Liver (tissue), 9 donors: ENCODE data around the gene OR7A17. TPM values are rescaled to one million over a fixed set of nuclear protein-coding genes. Genes with fewer than 3 reads are reported as not detected.

Experiments
- DNase-seq: peaks from one replicate; pipeline ENCODE4 v3.0.0-alpha.2; 2017; ENCODE audit warnings: low spot score
- H3K27ac ChIP-seq, 2 donors: one replicate each; pipeline ENCODE4 v1.7.0; 2013; ENCODE audit warnings: inconsistent platforms in 2 of 2, low read length in 2 of 2, control low read depth in 1 of 2, low read depth in 1 of 2, mild to moderate bottlenecking in 1 of 2
- H3K27me3 ChIP-seq, 4 donors: one replicate each; pipeline versions ENCODE4 v1.6.1 to v1.7.0; 2013; ENCODE audit warnings: low read length in 3 of 4, inconsistent platforms in 1 of 4, mild to moderate bottlenecking in 1 of 4, moderate library complexity in 1 of 4; ENCODE audit not compliant: control insufficient read depth in 4 of 4, insufficient read depth in 4 of 4
- H3K36me3 ChIP-seq, 4 donors: one replicate each; pipeline versions ENCODE4 v1.6.1 to v1.7.0; 2013; ENCODE audit warnings: low read length in 3 of 4, mild to moderate bottlenecking in 3 of 4, low read depth in 1 of 4, moderate library complexity in 1 of 4; ENCODE audit not compliant: control insufficient read depth in 4 of 4, insufficient read depth in 3 of 4
- H3K4me1 ChIP-seq, 4 donors: one replicate each; pipeline versions ENCODE4 v1.6.1 to v1.7.0; 2013; ENCODE audit warnings: low read length in 3 of 4, mild to moderate bottlenecking in 3 of 4, moderate library complexity in 1 of 4; ENCODE audit not compliant: control insufficient read depth in 4 of 4, insufficient read depth in 4 of 4
- H3K4me3 ChIP-seq, 3 donors: one replicate each; pipeline versions ENCODE4 v1.6.1 to v1.7.0; 2013; ENCODE audit warnings: low read length in 3 of 3, control low read depth in 1 of 3, low read depth in 1 of 3, mild to moderate bottlenecking in 1 of 3
- H3K9ac ChIP-seq, 2 donors: one replicate each; pipeline ENCODE4 v1.7.0; 2013; ENCODE audit warnings: low read length in 2 of 2, mild to moderate bottlenecking in 2 of 2, moderate library complexity in 2 of 2, control low read depth in 1 of 2, low read depth in 1 of 2
- H3K9me3 ChIP-seq, 4 donors: one replicate each; pipeline versions ENCODE4 v1.6.1 to v1.7.0; 2013; ENCODE audit warnings: low read length in 3 of 4; ENCODE audit not compliant: control insufficient read depth in 4 of 4
- FOXA1 ChIP-seq: IDR thresholded peaks from 2 replicates; pipeline ENCODE4 v1.6.1; 2016; ENCODE audit warnings: antibody characterized with exemption
- FOXA2 ChIP-seq: IDR thresholded peaks from 2 replicates; pipeline ENCODE4 v1.6.1; 2016; ENCODE audit warnings: antibody characterized with exemption
- GABPA ChIP-seq, 2 donors: IDR thresholded peaks in 1 of 2; conservative IDR thresholded peaks in 1 of 2; 2 replicates each; pipeline ENCODE4 v1.6.1; 2016; ENCODE audit warnings: antibody characterized with exemption in 2 of 2, mild to moderate bottlenecking in 1 of 2, moderate library complexity in 1 of 2
- HNF4A ChIP-seq, 2 donors: conservative IDR thresholded peaks; 2 replicates each; pipeline ENCODE4 v1.6.1; 2016; ENCODE audit warnings: antibody characterized with exemption in 2 of 2, mild to moderate bottlenecking in 2 of 2
- HNF4G ChIP-seq: IDR thresholded peaks from 2 replicates; pipeline ENCODE4 v1.6.1; 2016; ENCODE audit warnings: antibody characterized with exemption
- JUND ChIP-seq, 2 donors: IDR thresholded peaks; 2 replicates each; pipeline ENCODE4 v1.6.1; 2016; ENCODE audit warnings: antibody characterized with exemption in 2 of 2
- NR2F2 ChIP-seq: IDR thresholded peaks from 2 replicates; pipeline ENCODE4 v1.6.1; 2016; ENCODE audit warnings: antibody characterized with exemption
- RAD21 ChIP-seq, 2 donors: IDR thresholded peaks; 2 replicates each; pipeline ENCODE4 v1.6.1; 2016; ENCODE audit warnings: antibody characterized with exemption in 2 of 2, mild to moderate bottlenecking in 2 of 2
- RXRA ChIP-seq, 2 donors: IDR thresholded peaks; 2 replicates each; pipeline ENCODE4 v1.6.1; 2017 to 2018; ENCODE audit warnings: antibody characterized with exemption in 2 of 2, mild to moderate bottlenecking in 1 of 2
- SP1 ChIP-seq: IDR thresholded peaks from 2 replicates; pipeline ENCODE4 v1.6.1; 2018; ENCODE audit warnings: antibody characterized with exemption, mild to moderate bottlenecking
- TAF1 ChIP-seq: conservative IDR thresholded peaks from 2 replicates; pipeline ENCODE4 v1.6.1; 2016; ENCODE audit warnings: antibody characterized with exemption, mild to moderate bottlenecking
- YY1 ChIP-seq: IDR thresholded peaks from 2 replicates; pipeline ENCODE4 v1.6.1; 2016; ENCODE audit warnings: antibody characterized with exemption, mild to moderate bottlenecking
- WGBS: extraction: QIAGEN DNeasy Blood & Tissue Kit; methylation state at CpG from one replicate; pipeline ENCODE4 v1.1.7; 2013; 5-methylcytosine and 5-hydroxymethylcytosine counted together
- polyA plus RNA-seq, 2 donors: library from polyadenylated mRNA; stranded (reverse) in 1 of 2; unstranded in 1 of 2; fragments of 200-250 nt in 1 of 2; fragments of >200 nt in 1 of 2; fragmentation: Nextera tagmentation in 1 of 2; extraction: Ambion mirVana in 1 of 2; gene quantifications; one replicate each; pipeline versions ENCODE4 v1.2.1 to v1.2.3, GENCODE V29; 2013 to 2015
- total RNA-seq, 2 donors: library from RNA; depleted of rRNA; stranded (reverse); fragments of >200 nt; gene quantifications; one replicate each; pipeline ENCODE4 v1.2.3, GENCODE V29; 2014
- TF ChIP-seq, protein P1 (sequence below): fragments of 150-350 bp; IDR thresholded peaks from 2 replicates; pipeline ENCODE4 v1.5.1; 2017; ENCODE audit warnings: improper control_type of control experiment, low read depth, low read length; ENCODE audit not compliant: missing input control
- TF ChIP-seq, protein P2 (sequence below): IDR thresholded peaks from 2 replicates; pipeline ENCODE4 v1.6.1; 2016; ENCODE audit warnings: antibody characterized with exemption, mild to moderate bottlenecking
- TF ChIP-seq, protein P3 (sequence below): IDR thresholded peaks from 2 replicates; pipeline ENCODE4 v1.6.1; 2016; ENCODE audit warnings: antibody characterized with exemption
- TF ChIP-seq, protein P4 (sequence below): IDR thresholded peaks from 2 replicates; pipeline ENCODE4 v1.6.1; 2016; ENCODE audit warnings: antibody characterized with exemption
- donor health status: healthy.
- donor health status: healthy.
- donor health status: healthy.
- donor health status: healthy.
- donor health status: healthy.

OR7A17 gene
- total RNA-seq (not detected), polyA plus RNA-seq (not detected)

DNA sequence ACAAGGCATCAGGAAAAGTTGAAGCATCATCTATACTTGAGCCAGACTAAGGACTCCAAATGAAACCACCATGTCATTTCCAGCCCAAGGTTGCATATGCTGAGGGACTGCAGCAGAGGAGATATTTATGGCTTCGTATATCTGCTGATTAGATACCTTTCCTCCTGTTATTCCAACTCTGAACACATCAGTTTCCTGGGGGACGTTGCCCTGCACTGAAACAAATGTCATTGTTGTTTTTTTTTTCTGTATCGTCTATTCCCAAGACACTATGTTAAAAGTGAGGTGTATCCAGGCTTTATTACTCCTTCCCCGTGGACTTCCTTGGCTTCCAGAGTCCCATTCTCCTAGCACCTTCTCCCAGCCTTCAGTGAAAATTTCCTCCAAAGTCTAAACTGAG lies at the start of gene OR7A17:
Gene OR7A17, minus strand, starts transcription at position 101 of the 400 bp plus-strand sequence. CDS start 4,777 bp downstream, outside the sequence.
- TF ChIP-seq SP1: no peak
- H3K27ac ChIP-seq: no peak within 1 kb of the TSS
- H3K4me1 ChIP-seq: peaks cover 0 to 4% (median 0%) of the 10 kb centered on the region in 4 donors
- WGBS: 44% methylated on average over 4 of the region's 4 CpGs
- DNase-seq: no peak
- no peak within 1 kb of the TSS for H3K9ac ChIP-seq
- peaks cover 0 to 7% (median 2%) of the 10 kb centered on the region in 4 donors for H3K27me3 ChIP-seq
- H3K9me3 ChIP-seq: no peaks in the 10 kb centered on the region
- H3K4me3 ChIP-seq: no peak within 1 kb of the TSS
- no peaks in the 10 kb centered on the region for H3K36me3 ChIP-seq

DNA sequence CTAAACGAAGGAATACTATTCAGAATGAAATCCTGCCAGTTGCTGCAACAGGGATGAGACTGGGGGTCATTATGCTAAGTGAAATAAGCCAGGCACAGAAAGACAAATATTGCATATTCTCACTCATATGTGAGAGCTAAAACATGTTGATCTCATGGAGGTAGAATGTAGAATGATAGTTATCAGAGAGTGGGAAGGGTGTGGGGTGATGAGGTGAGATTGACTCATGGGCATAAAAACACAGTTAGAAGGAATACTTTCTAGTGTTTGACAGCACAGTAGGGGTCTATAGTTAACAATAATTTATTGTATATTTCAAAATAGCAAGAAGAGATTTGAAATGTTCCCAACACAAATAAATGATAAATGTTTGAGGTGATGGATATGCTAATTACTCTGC lies 47.6 kb upstream of the OR7A17 start:
- TF ChIP-seq RAD21 (IDR thresholded peaks at IDR 0.05) (no peak), NR2F2 (no peak), SP1 (no peak), HNF4A (conservative IDR thresholded peaks at IDR 0.05) (no peak), YY1 (no peak), HNF4G (no peak), GABPA (IDR thresholded peaks at IDR 0.05 in 1 of 2, conservative IDR thresholded peaks at IDR 0.05 in 1 of 2) (no peak), FOXA2 (no peak), TAF1 (no peak), JUND (IDR thresholded peaks at IDR 0.05) (no peak), FOXA1 (no peak), RXRA (IDR thresholded peaks at IDR 0.05) (no peak)
- TF ChIP-seq, protein P1, sequence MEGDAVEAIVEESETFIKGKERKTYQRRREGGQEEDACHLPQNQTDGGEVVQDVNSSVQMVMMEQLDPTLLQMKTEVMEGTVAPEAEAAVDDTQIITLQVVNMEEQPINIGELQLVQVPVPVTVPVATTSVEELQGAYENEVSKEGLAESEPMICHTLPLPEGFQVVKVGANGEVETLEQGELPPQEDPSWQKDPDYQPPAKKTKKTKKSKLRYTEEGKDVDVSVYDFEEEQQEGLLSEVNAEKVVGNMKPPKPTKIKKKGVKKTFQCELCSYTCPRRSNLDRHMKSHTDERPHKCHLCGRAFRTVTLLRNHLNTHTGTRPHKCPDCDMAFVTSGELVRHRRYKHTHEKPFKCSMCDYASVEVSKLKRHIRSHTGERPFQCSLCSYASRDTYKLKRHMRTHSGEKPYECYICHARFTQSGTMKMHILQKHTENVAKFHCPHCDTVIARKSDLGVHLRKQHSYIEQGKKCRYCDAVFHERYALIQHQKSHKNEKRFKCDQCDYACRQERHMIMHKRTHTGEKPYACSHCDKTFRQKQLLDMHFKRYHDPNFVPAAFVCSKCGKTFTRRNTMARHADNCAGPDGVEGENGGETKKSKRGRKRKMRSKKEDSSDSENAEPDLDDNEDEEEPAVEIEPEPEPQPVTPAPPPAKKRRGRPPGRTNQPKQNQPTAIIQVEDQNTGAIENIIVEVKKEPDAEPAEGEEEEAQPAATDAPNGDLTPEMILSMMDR: no peak
- TF ChIP-seq, protein P2, sequence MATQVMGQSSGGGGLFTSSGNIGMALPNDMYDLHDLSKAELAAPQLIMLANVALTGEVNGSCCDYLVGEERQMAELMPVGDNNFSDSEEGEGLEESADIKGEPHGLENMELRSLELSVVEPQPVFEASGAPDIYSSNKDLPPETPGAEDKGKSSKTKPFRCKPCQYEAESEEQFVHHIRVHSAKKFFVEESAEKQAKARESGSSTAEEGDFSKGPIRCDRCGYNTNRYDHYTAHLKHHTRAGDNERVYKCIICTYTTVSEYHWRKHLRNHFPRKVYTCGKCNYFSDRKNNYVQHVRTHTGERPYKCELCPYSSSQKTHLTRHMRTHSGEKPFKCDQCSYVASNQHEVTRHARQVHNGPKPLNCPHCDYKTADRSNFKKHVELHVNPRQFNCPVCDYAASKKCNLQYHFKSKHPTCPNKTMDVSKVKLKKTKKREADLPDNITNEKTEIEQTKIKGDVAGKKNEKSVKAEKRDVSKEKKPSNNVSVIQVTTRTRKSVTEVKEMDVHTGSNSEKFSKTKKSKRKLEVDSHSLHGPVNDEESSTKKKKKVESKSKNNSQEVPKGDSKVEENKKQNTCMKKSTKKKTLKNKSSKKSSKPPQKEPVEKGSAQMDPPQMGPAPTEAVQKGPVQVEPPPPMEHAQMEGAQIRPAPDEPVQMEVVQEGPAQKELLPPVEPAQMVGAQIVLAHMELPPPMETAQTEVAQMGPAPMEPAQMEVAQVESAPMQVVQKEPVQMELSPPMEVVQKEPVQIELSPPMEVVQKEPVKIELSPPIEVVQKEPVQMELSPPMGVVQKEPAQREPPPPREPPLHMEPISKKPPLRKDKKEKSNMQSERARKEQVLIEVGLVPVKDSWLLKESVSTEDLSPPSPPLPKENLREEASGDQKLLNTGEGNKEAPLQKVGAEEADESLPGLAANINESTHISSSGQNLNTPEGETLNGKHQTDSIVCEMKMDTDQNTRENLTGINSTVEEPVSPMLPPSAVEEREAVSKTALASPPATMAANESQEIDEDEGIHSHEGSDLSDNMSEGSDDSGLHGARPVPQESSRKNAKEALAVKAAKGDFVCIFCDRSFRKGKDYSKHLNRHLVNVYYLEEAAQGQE: no peak
- TF ChIP-seq, protein P3, sequence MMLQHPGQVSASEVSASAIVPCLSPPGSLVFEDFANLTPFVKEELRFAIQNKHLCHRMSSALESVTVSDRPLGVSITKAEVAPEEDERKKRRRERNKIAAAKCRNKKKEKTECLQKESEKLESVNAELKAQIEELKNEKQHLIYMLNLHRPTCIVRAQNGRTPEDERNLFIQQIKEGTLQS: no peak
- TF ChIP-seq, protein P4, sequence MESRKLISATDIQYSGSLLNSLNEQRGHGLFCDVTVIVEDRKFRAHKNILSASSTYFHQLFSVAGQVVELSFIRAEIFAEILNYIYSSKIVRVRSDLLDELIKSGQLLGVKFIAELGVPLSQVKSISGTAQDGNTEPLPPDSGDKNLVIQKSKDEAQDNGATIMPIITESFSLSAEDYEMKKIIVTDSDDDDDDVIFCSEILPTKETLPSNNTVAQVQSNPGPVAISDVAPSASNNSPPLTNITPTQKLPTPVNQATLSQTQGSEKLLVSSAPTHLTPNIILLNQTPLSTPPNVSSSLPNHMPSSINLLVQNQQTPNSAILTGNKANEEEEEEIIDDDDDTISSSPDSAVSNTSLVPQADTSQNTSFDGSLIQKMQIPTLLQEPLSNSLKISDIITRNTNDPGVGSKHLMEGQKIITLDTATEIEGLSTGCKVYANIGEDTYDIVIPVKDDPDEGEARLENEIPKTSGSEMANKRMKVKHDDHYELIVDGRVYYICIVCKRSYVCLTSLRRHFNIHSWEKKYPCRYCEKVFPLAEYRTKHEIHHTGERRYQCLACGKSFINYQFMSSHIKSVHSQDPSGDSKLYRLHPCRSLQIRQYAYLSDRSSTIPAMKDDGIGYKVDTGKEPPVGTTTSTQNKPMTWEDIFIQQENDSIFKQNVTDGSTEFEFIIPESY: no peak
- WGBS: 44% methylated on average over 1 of the region's 1 CpG

More for the DNA sequence above, 47.6 kb upstream of the OR7A17 start:
- Histone ChIP-seq H3K9ac (no peak overlapping the region), H3K4me1 (no peaks in the 10 kb centered on the region), H3K27ac (no peak overlapping the region), H3K27me3 (no peaks in the 10 kb centered on the region), H3K36me3 (no peaks in the 10 kb centered on the region), H3K4me3 (no peak overlapping the region), H3K9me3 (no peaks in the 10 kb centered on the region)
- no peak for DNase-seq
